ENCODE data around the gene AIFM3.

- TF ChIP-seq CTCF (IDR thresholded peaks at IDR 0.05), result no peak
- TF ChIP-seq EZH2 (IDR thresholded peaks at IDR 0.05; ENCODE audit: borderline replicate concordance, insufficient read depth, low read depth, low read length, poor library complexity, severe bottlenecking), result no peak
Observed at GRCh38 chr22:21003782-21004181, 36.7 kb downstream of the AIFM3 start.
